Mesendoderm (in vitro differentiated cells): ENCODE results near the gene BRF1.

Source experiments
- DNase-seq: peaks from one replicate; pipeline ENCODE4 v3.0.0; 2013
- H2AK5ac ChIP-seq: 2 replicates; pipeline ENCODE4 v1.6.1; 2013; ENCODE audit warnings: low read length, inconsistent platforms
- H2BK120ac ChIP-seq: 2 replicates; pipeline ENCODE4 v1.6.1; 2013; ENCODE audit warnings: low read depth, mild to moderate bottlenecking, low read length, moderate library complexity, mixed read lengths
- H2BK15ac ChIP-seq: replicated peaks from 2 replicates; pipeline ENCODE4 v1.6.1; 2013; ENCODE audit warnings: low read depth, mild to moderate bottlenecking, moderate library complexity
- H2BK5ac ChIP-seq: 2 replicates; pipeline ENCODE4 v1.6.1; 2013; ENCODE audit warnings: low read length, inconsistent platforms
- H3K18ac ChIP-seq: 2 replicates; pipeline ENCODE4 v1.6.1; 2013; ENCODE audit warnings: mild to moderate bottlenecking, low read length, mixed read lengths
- H3K23ac ChIP-seq: one replicate; pipeline ENCODE4 v1.6.1; 2013; ENCODE audit warnings: low read length
- H3K27ac ChIP-seq: 2 replicates; pipeline ENCODE4 v1.5.1; 2013; ENCODE audit warnings: low read depth, mild to moderate bottlenecking, inconsistent platforms, low read length, moderate library complexity
- H3K27me3 ChIP-seq: 2 replicates; pipeline ENCODE4 v1.6.1; 2013; ENCODE audit warnings: low read length, control low read depth, mild to moderate bottlenecking, inconsistent platforms; ENCODE audit not compliant: insufficient read depth, poor library complexity
- H3K36me3 ChIP-seq: 2 replicates; pipeline ENCODE4 v1.6.1; 2013; ENCODE audit warnings: low read length, inconsistent platforms; ENCODE audit not compliant: control insufficient read depth, insufficient read depth
- H3K4ac ChIP-seq: one replicate; pipeline ENCODE4 v1.6.1; 2013; ENCODE audit warnings: low read depth, mild to moderate bottlenecking, low read length, moderate library complexity
- H3K4me1 ChIP-seq: 2 replicates; pipeline ENCODE4 v1.6.1; 2013; ENCODE audit warnings: low read depth, low read length, inconsistent platforms; ENCODE audit not compliant: control insufficient read depth
- H3K4me2 ChIP-seq: 2 replicates; pipeline ENCODE4 v1.6.1; 2013; ENCODE audit warnings: low read length
- H3K4me3 ChIP-seq: 2 replicates; pipeline ENCODE4 v1.5.1; 2013; ENCODE audit warnings: mild to moderate bottlenecking, low read length
- H3K56ac ChIP-seq: one replicate; pipeline ENCODE4 v1.6.1; 2013; ENCODE audit warnings: low read length
- H3K79me1 ChIP-seq: 2 replicates; pipeline ENCODE4 v1.6.1; 2013; ENCODE audit warnings: low read length, inconsistent platforms
- H3K79me2 ChIP-seq: 2 replicates; pipeline ENCODE4 v1.6.1; 2013; ENCODE audit warnings: mild to moderate bottlenecking, low read length; ENCODE audit not compliant: control insufficient read depth, insufficient read depth
- H3K9ac ChIP-seq: 2 replicates; pipeline ENCODE4 v1.6.1; 2013; ENCODE audit warnings: low read length, inconsistent platforms
- H4K5ac ChIP-seq: one replicate; pipeline ENCODE4 v1.6.1; 2013; ENCODE audit warnings: low read length
- H4K8ac ChIP-seq: one replicate; pipeline ENCODE4 v1.6.1; 2013; ENCODE audit warnings: low read depth, mild to moderate bottlenecking, control low read depth, low read length, moderate library complexity
- WGBS: extraction: QIAGEN DNeasy Blood & Tissue Kit; methylation state at CpG from one replicate; pipeline ENCODE4 v1.1.7; 2013; ENCODE audit warnings: low lambda C conversion rate, missing lambda C conversion rate; ENCODE audit not compliant: insufficient coverage; ENCODE audit errors: extremely low coverage; 5-methylcytosine and 5-hydroxymethylcytosine counted together

Gene BRF1

GRCh38 chr14:105315941-105316576, 15.3 kb upstream of the BRF1 start:
- Histone ChIP-seq H3K23ac (peak overlapping the region; percentile 67), H3K9ac (peak overlapping the region; percentile 23), H3K79me1 (peaks cover 11% of the 10 kb centered on the region), H2BK120ac (no peak overlapping the region), H4K5ac (no peak overlapping the region), H3K4ac (no peak overlapping the region), H2BK5ac (no peak overlapping the region), H3K27ac (no peak overlapping the region), H3K4me2 (peak overlapping the region; percentile 86), H3K4me3 (no peak overlapping the region), H3K18ac (no peak overlapping the region), H3K4me1 (peaks cover 3% of the 10 kb centered on the region), H2BK15ac (no peak overlapping the region), H2AK5ac (no peak overlapping the region), H3K56ac (peak overlapping the region; percentile 58), H4K8ac (no peak overlapping the region), H3K27me3 (no peaks in the 10 kb centered on the region), H3K79me2 (peaks cover 18% of the 10 kb centered on the region), H3K36me3 (no peaks in the 10 kb centered on the region)
- no CpG with 5 or more reads among the region's 15 CpGs for WGBS
- DNase-seq: no peak

GRCh38 chr14:105315211-105315721, 14.5 kb upstream of the BRF1 start:
- Histone ChIP-seq H3K4me1 (peaks cover 3% of the 10 kb centered on the region), H3K27me3 (no peaks in the 10 kb centered on the region), H3K4me3 (peak overlapping the region; percentile 39), H3K79me2 (peaks cover 15% of the 10 kb centered on the region), H3K27ac (no peak overlapping the region), H2BK15ac (no peak overlapping the region), H3K18ac (peak overlapping the region; percentile 75), H3K4me2 (peak overlapping the region; percentile 86), H3K79me1 (peaks cover 10% of the 10 kb centered on the region), H3K56ac (peak overlapping the region; percentile 81), H3K23ac (no peak overlapping the region), H4K8ac (no peak overlapping the region), H2BK5ac (no peak overlapping the region), H3K36me3 (no peaks in the 10 kb centered on the region), H2AK5ac (no peak overlapping the region), H2BK120ac (no peak overlapping the region), H3K9ac (peak overlapping the region; percentile 57), H3K4ac (no peak overlapping the region), H4K5ac (no peak overlapping the region)
- peak; percentile 38 for DNase-seq
- no CpG with 5 or more reads among the region's 54 CpGs for WGBS

- H3K56ac ChIP-seq: peak within 1 kb of the TSS; percentile 81
- peaks cover 10% of the 10 kb centered on the region for H3K79me1 ChIP-seq
- H3K36me3 ChIP-seq: no peaks in the 10 kb centered on the region
- H3K4me2 ChIP-seq: peak within 1 kb of the TSS; percentile 86
- H3K4me1 ChIP-seq: peaks cover 3% of the 10 kb centered on the region
- H2BK15ac ChIP-seq: no peak within 1 kb of the TSS
- no peaks in the 10 kb centered on the region for H3K27me3 ChIP-seq
- H3K9ac ChIP-seq: peak within 1 kb of the TSS; percentile 68
- WGBS: no CpG with 5 or more reads among the region's 163 CpGs
- peak within 1 kb of the TSS; percentile 82 for H3K4ac ChIP-seq
- H4K8ac ChIP-seq: no peak within 1 kb of the TSS
- no peak within 1 kb of the TSS for H3K27ac ChIP-seq
- H3K23ac ChIP-seq: no peak within 1 kb of the TSS
- H2AK5ac ChIP-seq: no peak within 1 kb of the TSS
- peak; percentile 88 for DNase-seq
- H3K79me2 ChIP-seq: peaks cover 15% of the 10 kb centered on the region
- no peak within 1 kb of the TSS for H4K5ac ChIP-seq
- H2BK120ac ChIP-seq: no peak within 1 kb of the TSS
- H3K4me3 ChIP-seq: peak within 1 kb of the TSS; percentile 59
- peak within 1 kb of the TSS; percentile 84 for H3K18ac ChIP-seq
- H2BK5ac ChIP-seq: no peak within 1 kb of the TSS
Observed at GRCh38 chr14:105314287-105315200, 13.7 kb upstream of the BRF1 start, which contains the start of gene PACS2. Gene PACS2 (plus strand): TSS chr14:105314748. CDS start chr14:105314919, 171 bp downstream.

- H3K4me1 ChIP-seq: peaks cover 3% of the 10 kb centered on the region
- H3K56ac ChIP-seq: peak overlapping the region; percentile 68
- no peak overlapping the region for H3K27ac ChIP-seq
- no peaks in the 10 kb centered on the region for H3K27me3 ChIP-seq
- peaks cover 10% of the 10 kb centered on the region for H3K79me1 ChIP-seq
- peak overlapping the region; percentile 82 for H3K4ac ChIP-seq
- no peak for DNase-seq
- H2AK5ac ChIP-seq: no peak overlapping the region
- no peaks in the 10 kb centered on the region for H3K36me3 ChIP-seq
- H2BK5ac ChIP-seq: no peak overlapping the region
- H4K5ac ChIP-seq: no peak overlapping the region
- WGBS: no CpG with 5 or more reads among the region's 48 CpGs
- peak overlapping the region; percentile 45 for H3K9ac ChIP-seq
- H3K4me2 ChIP-seq: peak overlapping the region; percentile 9
- peak overlapping the region; percentile 84 for H3K18ac ChIP-seq
- no peak overlapping the region for H2BK120ac ChIP-seq
- no peak overlapping the region for H3K23ac ChIP-seq
- H4K8ac ChIP-seq: no peak overlapping the region
- H3K4me3 ChIP-seq: no peak overlapping the region
- no peak overlapping the region for H2BK15ac ChIP-seq
- peaks cover 15% of the 10 kb centered on the region for H3K79me2 ChIP-seq
Observed at GRCh38 chr14:105313381-105314286, 12.8 kb upstream of the BRF1 start.

DNA sequence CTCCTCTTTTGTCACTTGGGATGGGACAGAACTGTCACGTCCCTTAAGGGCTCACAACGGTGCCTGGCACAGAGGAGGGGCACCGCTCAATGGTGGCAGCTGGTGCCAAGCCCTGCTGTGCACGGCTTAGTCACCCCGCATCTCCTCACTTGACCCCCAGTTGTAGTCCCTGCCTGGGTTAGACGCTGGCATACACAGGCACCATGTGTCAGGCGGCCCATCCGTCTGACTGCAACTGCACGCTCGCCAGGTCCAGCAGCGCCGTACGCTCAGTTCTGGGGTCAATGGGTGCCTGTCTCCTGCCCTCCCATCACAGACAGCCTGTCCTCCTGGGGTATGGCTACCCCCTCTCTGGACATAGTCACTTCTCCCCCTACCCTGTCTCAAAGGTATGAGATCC, 12.2 kb upstream of the BRF1 start:
- Histone ChIP-seq H3K4me1 (peaks cover 3% of the 10 kb centered on the region), H3K27me3 (no peaks in the 10 kb centered on the region), H3K27ac (no peak overlapping the region), H2BK120ac (no peak overlapping the region), H3K56ac (no peak overlapping the region), H3K23ac (no peak overlapping the region), H3K4me3 (no peak overlapping the region), H4K5ac (no peak overlapping the region), H3K36me3 (no peaks in the 10 kb centered on the region), H3K18ac (no peak overlapping the region), H3K4me2 (no peak overlapping the region), H2BK15ac (no peak overlapping the region), H2BK5ac (no peak overlapping the region), H4K8ac (no peak overlapping the region), H3K79me2 (peaks cover 15% of the 10 kb centered on the region), H3K4ac (no peak overlapping the region), H2AK5ac (no peak overlapping the region), H3K9ac (no peak overlapping the region), H3K79me1 (peaks cover 10% of the 10 kb centered on the region)
- DNase-seq: no peak
- WGBS: no CpG with 5 or more reads among the region's 13 CpGs
